Fibroblast of skin of abdomen (primary cell): ENCODE results near the gene APBA1. TPM values are rescaled to one million over a fixed set of nuclear protein-coding genes. Genes with fewer than 3 reads are reported as not detected.

Experiments
- DNase-seq: peaks from one replicate; pipeline ENCODE4 v3.0.0-alpha.2; 2013
- polyA plus RNA-seq, 2 experiments: library from polyadenylated mRNA; unstranded; fragments of 120-200 nt; gene quantifications; one replicate each; pipeline ENCODE4 v1.2.1, GENCODE V29; 2013; ENCODE audit not compliant: insufficient read length in 2 of 2

The APBA1 gene
- 4.8 TPM for polyA plus RNA-seq (2013, experiment 1 of 2; ENCODE audit: insufficient read length)
- 3.4 TPM for polyA plus RNA-seq (2013, experiment 2 of 2; ENCODE audit: insufficient read length)

GRCh38 chr9:69671879-69672595, at the start of gene APBA1:
APBA1 (minus strand) TSS chr9:69672371.
- peak; percentile 71 for DNase-seq

- no peak for DNase-seq
Measured at GRCh38 chr9:69719983-69720382, 47.8 kb upstream of the APBA1 start.

GRCh38 chr9:69719367-69719766, 47.2 kb upstream of the APBA1 start:
- DNase-seq: peak; percentile 3

GRCh38 chr9:69718218-69718617, 46.0 kb upstream of the APBA1 start:
- no peak for DNase-seq

DNA sequence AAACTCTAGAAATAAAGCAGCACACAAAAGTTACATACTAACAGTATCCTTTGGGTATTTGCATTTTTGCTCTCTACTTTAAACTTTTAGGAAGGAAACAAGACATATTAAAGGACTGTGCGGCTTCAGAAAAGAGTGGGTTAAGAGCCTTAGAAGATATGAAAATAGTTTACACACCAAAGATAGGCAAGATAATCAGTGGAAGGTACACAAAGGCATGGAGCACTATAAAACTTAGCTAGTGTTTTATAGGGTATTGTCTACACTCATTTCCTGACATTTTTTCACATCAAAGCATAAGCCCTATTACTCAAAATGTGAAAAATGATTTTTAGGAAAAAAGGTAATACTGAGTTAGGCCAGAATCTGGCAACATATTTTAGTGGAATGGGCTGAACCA, 43.7 kb upstream of the APBA1 start:
- DNase-seq: no peak

DNA sequence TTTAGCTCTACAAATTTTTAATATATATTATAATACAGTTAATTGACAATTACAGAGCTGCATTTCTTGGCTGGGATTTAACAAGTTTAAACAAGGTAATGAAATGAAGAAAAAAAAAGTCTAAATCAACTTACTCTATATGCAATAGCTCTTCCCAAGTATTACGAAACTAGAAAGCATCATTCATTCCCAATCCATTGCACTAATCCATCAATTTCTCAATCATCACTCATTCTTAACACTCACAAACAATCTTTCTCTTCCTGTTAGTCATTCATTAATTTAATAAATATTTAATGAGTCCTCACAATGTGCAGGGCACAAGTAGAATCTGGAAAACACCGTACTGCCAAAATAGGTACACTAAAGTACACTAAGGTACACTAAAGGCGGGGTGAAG, 42.9 kb upstream of the APBA1 start:
- no peak for DNase-seq

DNA sequence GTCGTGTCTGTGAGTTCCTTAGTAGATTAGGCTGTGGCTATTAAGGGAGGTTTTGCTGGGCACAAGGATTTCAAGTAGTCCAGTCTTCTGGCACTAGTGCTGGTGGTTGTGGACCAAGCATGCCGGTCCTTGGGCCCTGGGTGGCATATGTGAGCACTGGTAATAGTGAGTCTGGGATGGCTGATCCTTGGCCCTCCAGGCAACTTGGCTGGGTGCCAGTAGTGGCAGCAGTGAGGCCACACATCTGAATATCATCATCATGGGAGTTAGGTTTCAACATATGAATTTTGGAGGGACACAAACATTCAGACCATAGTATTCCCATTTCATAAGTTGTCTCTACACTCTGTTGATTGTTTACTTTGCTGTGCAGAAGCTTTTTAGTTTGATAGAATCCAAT, 25.3 kb upstream of the APBA1 start:
- DNase-seq: no peak

GRCh38 chr9:69696802-69697201, 24.6 kb upstream of the APBA1 start:
- no peak for DNase-seq

- no peak for DNase-seq
Measured at GRCh38 chr9:69689991-69690538, 17.9 kb upstream of the APBA1 start.

DNA sequence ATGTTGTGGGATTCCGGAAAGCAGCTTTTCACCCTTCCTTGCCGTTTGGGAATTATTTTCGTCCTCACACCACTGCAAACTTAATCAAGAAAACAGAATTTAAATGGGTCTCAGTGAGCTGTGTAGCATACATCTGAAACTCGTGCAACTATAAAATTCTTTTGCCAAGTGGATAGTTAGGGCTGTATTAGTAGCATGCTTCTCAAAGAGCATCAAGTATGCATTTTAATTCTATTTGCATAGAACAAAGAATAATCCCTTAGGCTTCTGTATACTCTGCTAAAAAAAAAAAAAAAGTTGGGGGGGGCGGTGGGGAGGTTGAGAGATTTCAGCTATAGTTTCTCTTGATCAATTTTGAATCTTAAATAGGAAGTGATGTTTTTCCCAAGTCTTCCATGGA, 11.8 kb upstream of the APBA1 start:
- DNase-seq: no peak

DNA sequence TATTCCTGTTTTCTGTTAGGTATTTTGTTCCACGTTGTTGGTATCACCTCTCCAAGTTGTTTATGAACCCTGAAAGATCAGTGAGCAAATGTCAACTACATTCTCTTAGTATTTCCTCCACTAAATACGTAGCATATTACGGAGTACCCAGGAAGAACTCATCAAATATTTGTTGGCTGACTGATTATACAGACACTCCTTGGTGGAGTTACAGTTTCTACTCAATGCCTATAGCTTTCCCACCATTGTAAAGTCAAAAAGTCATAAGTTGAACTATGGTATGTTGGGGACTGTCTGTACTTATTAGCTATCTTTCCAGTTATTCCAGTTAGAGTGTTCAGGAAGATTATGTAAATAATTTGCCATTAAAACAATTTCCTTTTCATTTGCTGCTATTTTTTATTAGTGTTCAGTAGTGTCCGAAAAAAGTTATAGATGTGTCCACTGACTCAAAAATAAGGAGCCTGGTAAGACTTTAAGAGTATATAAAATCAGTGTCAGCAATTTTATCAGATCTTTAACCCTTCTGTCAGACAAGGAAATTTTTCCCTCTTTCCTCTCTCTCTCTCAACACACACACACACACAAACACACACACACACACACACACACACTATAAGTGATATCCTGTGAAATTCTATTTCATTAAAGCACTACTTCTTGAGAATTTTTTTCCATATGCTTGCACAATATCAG, 6.8 kb upstream of the APBA1 start:
- DNase-seq: no peak

DNA sequence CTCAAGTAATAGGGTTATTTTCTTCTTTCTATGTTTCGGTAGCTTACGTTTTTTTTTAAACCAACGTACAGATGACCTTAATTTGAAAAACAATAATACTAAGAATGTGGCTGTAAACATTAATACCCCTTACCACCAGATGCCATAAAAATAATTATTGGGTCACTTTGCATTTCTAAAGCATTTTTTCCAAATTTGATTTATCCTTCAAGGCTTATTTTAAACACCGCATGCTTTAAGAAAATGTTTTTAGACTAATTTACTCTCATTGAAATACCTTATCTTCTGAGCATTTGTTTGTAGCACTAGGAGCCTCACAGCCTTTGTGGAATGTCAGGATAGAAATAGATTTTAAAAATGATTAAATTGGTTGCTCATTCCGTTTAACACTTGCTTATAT, 5.8 kb upstream of the APBA1 start:
- no peak for DNase-seq

- DNase-seq: no peak
Measured at GRCh38 chr9:69675563-69675962, 3.4 kb upstream of the APBA1 start.

DNA sequence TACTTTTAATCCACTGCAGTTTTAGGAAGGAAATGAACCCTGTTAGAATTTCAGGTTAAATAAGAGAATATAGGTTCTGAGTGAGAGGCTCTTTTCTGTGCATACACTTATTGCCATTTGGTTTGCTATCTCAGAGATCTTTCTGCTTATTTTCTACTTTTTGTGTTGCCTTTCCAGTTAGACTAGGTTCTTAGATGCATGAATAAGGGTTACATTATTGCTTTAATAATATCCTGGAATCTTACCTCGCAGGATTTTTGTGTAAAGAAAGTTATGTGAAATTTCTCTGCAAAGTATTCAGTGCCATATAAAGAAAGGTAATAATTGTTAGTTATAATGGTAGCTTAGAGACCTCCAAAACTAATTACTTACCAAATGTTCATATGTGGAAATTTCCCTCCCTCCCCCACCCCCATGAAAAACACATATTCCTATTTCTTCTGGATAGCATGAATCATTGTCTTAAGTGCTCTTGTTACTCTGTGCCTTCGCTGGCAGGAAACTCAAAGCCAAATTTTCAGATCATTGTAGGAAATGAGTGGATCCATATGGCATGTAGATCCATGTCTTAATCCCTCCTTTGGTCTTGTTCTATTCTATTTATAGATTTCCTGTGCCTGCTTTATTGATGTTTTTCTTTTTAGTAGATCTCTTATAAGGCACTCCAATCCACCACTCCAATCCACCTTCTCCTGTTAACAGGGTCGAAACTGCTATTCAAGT, 2.7 kb upstream of the APBA1 start:
- peak; percentile 94 for DNase-seq

DNA sequence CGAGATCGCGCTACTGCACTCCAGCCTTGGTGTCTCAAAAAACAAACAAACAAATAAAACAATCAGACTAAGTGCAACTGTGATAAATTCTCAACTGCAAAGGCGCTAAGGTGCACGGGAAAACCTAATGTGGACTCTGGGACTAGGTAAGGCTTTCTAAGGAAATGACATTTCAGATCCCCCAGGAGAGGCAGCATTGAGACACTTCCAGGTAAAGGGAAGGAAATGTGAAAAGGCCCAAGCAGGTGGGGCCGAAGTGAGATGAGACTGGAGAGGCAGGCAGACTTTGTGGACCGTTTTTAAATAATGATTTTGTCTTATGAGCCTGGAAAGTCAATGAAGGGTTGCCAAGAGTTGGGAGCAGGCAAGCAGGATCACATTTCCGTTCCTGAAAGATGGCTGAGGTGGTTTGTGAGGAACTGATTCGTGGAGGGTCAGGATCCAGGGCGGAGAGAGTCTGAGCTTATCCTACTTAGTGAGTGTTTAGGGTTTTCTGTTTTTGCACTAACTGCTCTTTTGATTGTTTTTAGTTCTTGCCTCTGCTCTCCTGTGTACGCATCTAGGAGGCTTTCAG, 2.0 kb upstream of the APBA1 start:
- DNase-seq: no peak

DNA sequence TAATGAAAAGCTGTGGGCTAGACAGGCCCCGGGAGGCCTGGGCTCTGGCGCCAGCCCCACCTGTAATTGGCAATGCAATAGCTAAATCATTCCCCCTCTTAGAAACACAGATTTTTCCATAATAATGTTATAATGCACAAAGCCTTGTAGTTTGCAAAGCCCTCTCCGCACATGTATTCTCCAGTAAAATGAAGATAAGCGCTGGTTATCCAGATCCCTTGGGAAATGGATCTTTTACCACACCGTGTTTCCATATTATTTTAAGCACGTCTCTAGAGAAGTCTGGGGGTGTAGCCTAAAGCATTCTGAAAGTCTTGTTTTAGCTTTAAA, 1.1 kb upstream of the APBA1 start:
- no peak for DNase-seq

- DNase-seq: peak; percentile 89
Measured at GRCh38 chr9:69672596-69673310, 582 bp upstream of the APBA1 start.

DNA sequence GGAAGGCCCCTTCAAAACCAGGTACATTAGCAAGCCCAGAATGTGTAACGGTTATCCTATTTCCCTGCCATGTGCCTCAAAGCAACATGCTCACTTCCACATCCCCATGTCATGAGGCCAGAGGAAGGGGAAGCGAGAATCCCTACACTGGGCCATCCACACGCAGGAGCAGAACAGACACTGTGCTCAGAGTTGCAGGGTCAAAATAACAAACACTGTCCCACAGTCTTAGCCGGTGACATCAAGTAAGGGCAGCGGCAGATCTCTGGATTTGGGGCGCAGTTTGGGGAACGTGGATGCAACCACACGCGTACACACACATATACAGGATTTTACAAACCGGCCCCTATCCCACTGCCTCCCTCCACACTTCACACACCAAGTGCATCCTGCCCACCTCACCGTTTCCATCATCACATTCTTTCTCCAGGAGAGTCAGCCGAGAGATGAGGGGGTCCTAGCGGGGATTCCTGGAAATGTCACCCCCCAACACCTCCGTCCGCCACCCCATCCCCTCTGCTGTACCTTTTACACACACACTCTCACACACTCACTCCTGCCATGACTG, 776 bp downstream of the APBA1 start:
- DNase-seq: no peak

DNA sequence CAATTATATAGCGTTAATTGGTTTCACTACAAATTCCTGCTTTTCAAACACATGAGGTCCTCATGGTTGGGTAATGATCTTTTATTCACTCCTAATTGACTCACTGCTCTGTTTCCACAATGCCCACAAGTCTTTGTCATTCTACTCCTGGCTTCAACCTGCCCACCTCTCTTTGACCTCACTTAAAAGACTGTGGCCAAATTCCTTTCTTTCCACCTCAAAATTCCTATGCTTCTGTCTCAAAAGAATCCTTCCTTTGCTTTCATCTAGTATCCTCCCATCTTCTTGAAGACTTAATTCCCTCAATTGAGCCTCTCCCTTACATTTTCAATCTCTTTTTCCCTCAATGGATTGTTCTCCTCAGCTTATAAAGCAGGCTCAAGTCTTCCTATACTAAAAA, 4.9 kb downstream of the APBA1 start:
- DNase-seq: no peak

DNA sequence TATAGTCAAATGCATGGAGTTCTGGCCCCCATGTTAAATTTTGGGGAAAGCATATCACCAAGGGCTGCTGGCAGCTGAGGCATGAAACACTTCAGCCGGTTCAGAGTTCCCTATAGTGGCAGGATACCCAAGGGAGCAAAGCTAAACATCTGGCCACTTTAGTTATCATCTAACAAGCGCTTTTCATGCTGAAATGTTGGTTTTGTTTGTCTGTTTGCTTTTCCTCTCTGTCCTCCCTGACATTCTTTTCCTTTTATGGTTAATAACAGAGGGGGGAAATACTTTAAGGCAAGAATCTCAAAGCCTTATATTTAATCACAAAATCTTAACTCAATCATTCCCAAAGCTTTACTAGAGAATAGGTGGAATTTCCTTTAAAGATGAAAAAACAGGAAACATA, 11.9 kb downstream of the APBA1 start:
- no peak for DNase-seq

DNA sequence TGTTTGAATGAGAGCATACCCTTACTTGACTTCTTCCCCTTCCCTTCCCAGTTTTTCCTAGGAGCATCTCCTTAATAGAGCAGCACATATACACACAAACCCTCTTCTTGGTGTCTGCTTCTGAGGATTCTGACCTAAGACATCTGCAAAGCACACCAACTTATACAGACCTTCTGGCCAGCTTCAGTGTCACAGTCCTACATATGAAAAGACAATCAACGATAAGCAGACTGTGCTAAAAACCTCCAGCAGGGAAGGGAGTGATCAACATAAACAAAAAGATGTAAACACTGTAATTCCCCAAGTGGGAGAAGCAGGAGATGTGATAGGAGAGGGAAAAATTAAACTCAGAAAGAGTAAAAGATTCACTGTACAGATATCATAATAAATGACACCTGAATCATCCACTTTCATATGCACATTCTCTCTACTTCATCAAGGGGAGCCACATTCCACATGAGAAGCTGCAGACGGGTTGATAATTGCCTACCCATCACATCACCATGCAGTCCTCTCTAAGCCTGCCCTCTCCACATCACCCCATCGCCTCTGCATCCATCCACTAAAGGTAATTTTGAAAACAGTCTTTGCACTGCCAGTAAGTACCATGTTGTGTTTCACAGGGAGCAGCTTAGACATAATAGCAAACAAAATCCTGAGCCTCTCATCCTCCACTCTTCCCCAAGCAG, 13.0 kb downstream of the APBA1 start:
- no peak for DNase-seq
